T-helper 1 cell treated with Interleukin-12 subunit alpha and Interleukin-12 subunit beta and Interleukin-4 antibody, amounts not matched to agents 30 μg/mL and 1 μg/mL, for 36 hours (primary cell): ENCODE measurements around the gene TAF1.
"Not testable (repeated sequence)": the region's sequence is repeated elsewhere in the genome, so short reads cannot be mapped to it uniquely, and the experiment has no call there.

Source experiments
- H3K27ac Mint-ChIP-seq: one replicate; pipeline ENCODE4 v1.8.0; 2021; ENCODE audit warnings: mild to moderate bottlenecking, mixed read lengths
- H3K27me3 Mint-ChIP-seq: one replicate; pipeline ENCODE4 v1.8.0; 2021; ENCODE audit warnings: low read depth, mixed read lengths
- H3K36me3 Mint-ChIP-seq: one replicate; pipeline ENCODE4 v1.8.0; 2021; ENCODE audit warnings: low read depth, mixed read lengths
- H3K4me1 Mint-ChIP-seq: one replicate; pipeline ENCODE4 v1.8.0; 2021; ENCODE audit warnings: low read depth, mixed read lengths
- H3K4me3 Mint-ChIP-seq: one replicate; pipeline ENCODE4 v1.8.0; 2021; ENCODE audit warnings: mild to moderate bottlenecking, moderate library complexity, mixed read lengths
- H3K9me3 Mint-ChIP-seq: one replicate; pipeline ENCODE4 v1.8.0; 2021; ENCODE audit warnings: mixed read lengths

TAF1 gene

DNA sequence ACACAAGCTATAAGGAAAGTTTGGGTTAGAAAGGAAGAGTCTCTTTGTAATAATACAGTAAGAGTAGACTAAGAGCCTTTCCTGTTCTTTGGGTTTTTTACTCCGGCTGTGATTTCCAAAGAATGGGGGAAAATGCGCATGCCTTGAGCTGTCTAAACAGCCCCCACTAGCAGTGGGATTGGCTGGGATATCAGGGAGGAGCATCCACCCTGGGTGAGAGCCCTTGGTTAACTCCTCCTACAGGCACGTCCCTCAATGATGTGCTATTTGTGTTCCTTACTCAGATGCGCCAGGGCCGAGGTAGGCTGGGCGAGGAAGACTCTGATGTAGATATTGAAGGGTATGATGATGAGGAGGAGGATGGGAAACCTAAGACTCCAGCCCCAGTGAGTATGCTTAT lies 92.7 kb downstream of the TAF1 start:
- Mint-ChIP-seq H3K9me3 (no peaks in the 10 kb centered on the region), H3K27me3 (no peaks in the 10 kb centered on the region), H3K4me1 (no peaks in the 10 kb centered on the region), H3K36me3 (peaks cover 50% of the 10 kb centered on the region), H3K4me3 (no peak overlapping the region), H3K27ac (no peak overlapping the region)

DNA sequence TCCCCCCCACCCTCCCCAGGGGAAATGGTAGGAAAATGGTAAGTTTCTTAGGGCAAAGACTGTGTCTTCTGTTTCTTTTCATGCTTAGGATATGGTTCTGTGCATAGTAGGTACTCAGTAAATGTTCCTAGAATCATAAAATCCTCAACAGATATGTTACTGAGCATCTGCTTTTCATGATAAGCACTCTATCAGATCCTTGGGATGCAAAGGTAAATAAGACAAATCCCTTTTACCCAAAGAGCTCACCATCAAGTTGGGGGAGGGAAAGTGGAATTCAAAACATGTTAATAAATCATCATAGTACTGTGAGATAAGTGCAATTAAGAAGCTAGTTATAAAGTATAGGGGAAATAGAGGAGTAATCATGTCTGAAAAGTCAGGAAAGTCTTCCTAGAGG lies 98.8 kb downstream of the TAF1 start:
- no peaks in the 10 kb centered on the region for H3K27me3 Mint-ChIP-seq
- peaks cover 37% of the 10 kb centered on the region for H3K36me3 Mint-ChIP-seq
- no peak overlapping the region for H3K4me3 Mint-ChIP-seq
- H3K27ac Mint-ChIP-seq = no peak overlapping the region
- H3K9me3 Mint-ChIP-seq = no peaks in the 10 kb centered on the region
- H3K4me1 Mint-ChIP-seq = no peaks in the 10 kb centered on the region

DNA sequence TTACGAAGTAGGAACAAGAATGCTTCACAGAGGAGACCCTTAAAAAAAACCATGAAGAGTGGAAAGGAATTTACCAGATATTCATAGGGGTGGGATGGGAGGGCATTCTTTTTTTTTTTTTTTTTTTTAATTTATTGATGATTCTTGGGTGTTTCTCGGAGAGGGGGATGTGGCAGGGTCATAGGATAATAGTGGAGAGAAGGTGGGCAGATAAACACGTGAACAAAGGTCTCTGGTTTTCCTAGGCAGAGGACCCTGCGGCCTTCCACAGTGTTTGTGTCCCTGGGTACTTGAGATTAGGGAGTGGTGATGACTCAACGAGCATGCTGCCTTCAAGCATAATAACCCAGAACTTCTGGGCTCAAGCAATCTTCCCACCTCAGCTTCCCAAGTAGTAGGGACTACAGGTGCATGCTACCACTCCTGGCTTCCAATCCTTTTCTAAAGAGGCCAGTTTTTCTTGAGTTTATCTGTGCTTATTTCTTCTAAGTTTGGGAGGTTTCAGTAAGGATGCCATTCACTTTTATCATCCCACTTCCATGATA lies 100.9 kb downstream of the TAF1 start:
- no peak overlapping the region for H3K27ac Mint-ChIP-seq
- peaks cover 2% of the 10 kb centered on the region for H3K4me1 Mint-ChIP-seq
- peaks cover 22% of the 10 kb centered on the region for H3K36me3 Mint-ChIP-seq
- no peak overlapping the region for H3K4me3 Mint-ChIP-seq
- no peaks in the 10 kb centered on the region for H3K27me3 Mint-ChIP-seq
- no peaks in the 10 kb centered on the region for H3K9me3 Mint-ChIP-seq

DNA sequence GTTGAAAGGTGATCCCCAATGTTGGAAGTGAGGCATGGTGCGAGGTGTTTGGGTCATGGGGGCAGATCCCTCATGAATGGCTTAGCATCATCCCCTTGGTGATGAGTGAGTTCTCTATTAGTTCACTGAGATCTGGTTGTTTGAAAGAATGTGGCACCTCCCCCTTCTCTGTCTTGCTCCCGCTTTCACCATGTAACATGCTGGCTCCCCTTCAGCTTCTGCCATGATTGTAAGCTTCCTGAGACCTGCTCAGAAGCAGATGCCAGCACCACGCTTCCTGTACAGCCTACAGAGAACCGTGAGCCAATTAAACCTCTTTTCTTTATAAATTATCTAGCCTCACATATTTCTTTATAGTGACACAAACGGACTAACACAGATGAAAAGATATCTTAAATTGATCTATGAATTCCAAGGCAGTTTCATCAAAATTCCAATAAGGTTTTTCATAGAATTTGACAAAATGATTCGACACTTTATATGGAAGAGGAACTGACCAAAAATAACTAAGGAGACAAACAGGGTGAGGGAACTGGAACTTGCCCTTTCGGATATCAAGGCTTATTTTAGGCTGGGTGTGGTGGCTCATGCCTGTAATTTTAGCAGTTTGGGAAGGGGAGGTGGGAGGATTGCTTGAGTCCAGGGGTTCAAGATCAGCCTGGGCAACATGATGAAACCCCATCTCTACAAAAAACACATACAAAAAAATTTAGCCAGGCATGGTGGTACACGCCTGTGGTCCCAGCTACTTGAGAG lies 109.8 kb downstream of the TAF1 start:
- H3K4me1 Mint-ChIP-seq = peaks cover 8% of the 10 kb centered on the region
- H3K36me3 Mint-ChIP-seq = peaks cover 5% of the 10 kb centered on the region
- H3K9me3 Mint-ChIP-seq = no peaks in the 10 kb centered on the region
- H3K4me3 Mint-ChIP-seq = no peak overlapping the region
- no peak overlapping the region for H3K27ac Mint-ChIP-seq
- H3K27me3 Mint-ChIP-seq = no peaks in the 10 kb centered on the region

DNA sequence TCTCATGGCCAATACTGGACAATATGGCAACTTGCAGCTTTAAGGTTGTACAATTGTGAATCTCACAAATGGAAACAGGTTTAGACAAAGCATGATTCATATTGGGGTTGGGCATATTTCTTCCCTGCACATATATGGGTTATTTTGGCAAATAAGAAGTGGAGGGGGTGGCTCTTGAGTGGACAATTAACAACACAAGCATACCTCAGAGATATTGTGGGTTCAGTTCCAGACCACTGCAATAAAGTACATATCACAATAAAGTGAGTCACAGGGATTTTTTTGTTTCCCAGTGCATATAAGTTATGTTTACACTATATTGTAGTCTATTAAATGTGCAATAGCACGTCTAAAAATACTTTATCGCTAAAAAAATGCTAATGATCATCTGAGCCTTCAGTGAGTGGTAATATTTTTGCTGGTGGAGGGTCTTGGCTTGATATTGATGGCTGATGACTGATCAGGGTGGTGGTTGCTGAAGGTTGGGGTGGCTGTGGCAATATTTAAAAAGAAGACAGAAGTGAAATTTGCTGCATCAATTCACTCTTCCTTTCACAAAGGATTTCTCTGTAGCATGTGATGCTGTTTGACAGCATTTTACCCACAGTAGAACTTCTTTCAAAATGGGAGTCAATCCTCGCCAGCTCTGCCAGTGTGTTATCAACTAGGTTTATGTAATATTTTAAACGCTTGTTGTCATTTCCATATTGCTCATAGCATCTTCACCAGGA lies 116.2 kb downstream of the TAF1 start:
- Mint-ChIP-seq H3K27me3 (no peaks in the 10 kb centered on the region), H3K36me3 (peaks cover 5% of the 10 kb centered on the region), H3K27ac (no peak overlapping the region), H3K9me3 (no peaks in the 10 kb centered on the region), H3K4me1 (no peaks in the 10 kb centered on the region), H3K4me3 (no peak overlapping the region)

DNA sequence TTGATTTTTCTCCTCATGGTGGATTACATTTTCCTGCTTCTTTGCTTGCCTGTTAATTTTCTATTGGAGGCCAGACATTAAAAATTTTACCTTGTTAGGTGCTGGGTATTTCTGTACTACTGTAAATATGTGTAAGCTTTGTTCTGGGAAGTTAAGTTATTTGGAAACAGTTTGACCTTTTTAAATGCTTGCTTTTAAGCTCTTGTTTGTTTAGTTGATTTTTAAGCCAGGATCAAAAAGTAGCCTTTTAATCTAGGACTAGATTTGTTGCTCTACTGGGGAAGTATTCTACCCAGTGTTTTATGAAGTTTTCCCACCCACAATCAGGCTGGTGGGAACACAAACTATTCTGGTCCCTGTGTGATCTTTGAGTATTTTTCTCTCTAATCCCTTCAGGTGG lies 121.7 kb downstream of the TAF1 start:
- peaks cover 3% of the 10 kb centered on the region for H3K4me1 Mint-ChIP-seq
- H3K27ac Mint-ChIP-seq = no peak overlapping the region
- H3K36me3 Mint-ChIP-seq = peaks cover 8% of the 10 kb centered on the region
- no peak overlapping the region for H3K4me3 Mint-ChIP-seq
- H3K27me3 Mint-ChIP-seq = no peaks in the 10 kb centered on the region
- no peaks in the 10 kb centered on the region for H3K9me3 Mint-ChIP-seq

DNA sequence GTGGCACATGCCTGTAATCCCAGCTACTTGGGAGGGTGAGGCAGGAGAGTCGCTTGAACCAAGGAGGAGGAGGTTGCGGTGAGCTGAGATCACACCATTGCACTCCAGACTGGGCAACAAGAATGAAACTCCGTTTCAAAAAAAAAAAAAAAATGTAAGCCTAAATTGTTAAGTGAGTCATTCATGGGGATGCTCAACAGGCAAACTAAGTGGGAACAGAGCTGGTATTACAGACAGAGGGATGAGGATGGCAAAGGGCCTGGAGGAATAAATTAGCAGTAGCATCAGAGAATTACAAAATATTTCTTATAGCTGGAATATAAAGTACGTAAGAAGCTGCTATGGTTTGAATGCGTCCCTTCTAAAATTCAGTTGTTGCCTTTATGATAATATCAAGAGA lies 123.4 kb downstream of the TAF1 start:
- no peak overlapping the region for H3K27ac Mint-ChIP-seq
- no peak overlapping the region for H3K4me3 Mint-ChIP-seq
- peaks cover 7% of the 10 kb centered on the region for H3K4me1 Mint-ChIP-seq
- no peaks in the 10 kb centered on the region for H3K27me3 Mint-ChIP-seq
- no peaks in the 10 kb centered on the region for H3K9me3 Mint-ChIP-seq
- peaks cover 8% of the 10 kb centered on the region for H3K36me3 Mint-ChIP-seq

DNA sequence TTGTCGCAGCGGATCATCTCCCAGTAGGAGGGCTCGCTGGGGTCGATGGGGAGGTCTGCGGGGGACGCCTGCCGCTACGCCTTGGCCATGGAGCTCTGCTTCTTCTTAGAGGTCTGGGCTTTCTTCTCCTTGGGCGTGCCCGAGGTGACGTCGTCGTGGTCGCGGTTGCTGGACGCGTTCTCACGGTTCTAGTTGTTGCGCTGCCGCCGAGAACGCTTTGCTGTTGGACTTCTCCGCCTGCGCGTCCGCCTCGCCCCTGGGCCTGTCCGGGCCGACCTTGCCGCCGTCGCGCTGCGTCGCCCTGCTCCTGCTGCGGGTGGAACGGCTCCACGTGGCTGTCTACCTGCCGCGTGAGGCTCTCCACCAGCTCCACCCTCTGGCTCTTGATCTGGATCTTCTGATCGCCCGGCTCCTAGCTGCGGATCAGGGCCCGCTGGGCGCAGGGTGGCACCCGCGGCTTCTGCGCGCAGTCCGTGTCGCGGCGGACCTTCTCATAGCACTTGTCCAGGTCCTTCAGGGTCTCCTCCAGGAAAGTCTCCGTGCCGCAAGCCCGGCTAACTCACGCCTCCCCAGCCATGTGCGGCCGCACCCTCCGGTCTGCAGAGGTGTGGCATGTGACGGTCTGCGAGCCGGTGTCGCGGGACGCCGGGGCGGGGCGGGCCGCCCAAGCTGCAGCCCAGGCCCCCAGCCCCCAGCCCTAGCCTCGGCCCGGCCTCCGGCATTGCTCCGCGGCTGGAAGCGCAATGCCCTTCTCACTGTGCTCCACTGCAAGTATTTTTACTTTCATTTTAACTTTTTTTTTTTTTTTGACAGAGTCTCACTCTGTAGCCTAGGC lies 126.3 kb downstream of the TAF1 start:
- H3K9me3 Mint-ChIP-seq = no peaks in the 10 kb centered on the region
- peak overlapping the region; percentile 80 for H3K4me3 Mint-ChIP-seq
- peaks cover 13% of the 10 kb centered on the region for H3K4me1 Mint-ChIP-seq
- peak overlapping the region; percentile 71 for H3K27ac Mint-ChIP-seq
- peaks cover 4% of the 10 kb centered on the region for H3K36me3 Mint-ChIP-seq
- no peaks in the 10 kb centered on the region for H3K27me3 Mint-ChIP-seq

DNA sequence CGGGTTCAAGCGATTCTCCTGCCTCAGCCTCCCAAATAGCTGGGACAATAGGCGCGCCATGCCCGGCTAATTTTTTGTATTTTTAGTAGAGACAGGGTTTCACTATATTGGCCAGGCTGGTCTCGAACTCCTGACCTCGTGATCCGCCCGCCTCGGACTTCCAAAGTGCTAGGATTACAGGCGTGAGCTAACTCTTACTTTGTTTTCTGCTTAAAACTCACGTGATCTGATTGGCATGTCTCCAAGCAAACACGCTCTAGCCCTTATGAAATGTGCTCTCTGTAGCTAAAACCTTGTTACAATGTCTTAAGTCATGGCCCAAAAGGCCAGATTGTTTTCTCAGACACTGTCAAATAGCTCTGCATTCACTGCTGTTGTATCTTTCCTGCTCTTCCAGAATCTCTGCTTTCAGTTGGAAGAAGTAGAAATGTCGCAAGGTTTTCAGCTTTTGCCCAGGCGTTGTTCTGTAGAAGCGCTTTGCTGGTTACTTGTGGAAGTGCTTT lies 127.0 kb downstream of the TAF1 start:
- Mint-ChIP-seq H3K4me1 (peaks cover 13% of the 10 kb centered on the region), H3K27ac (no peak overlapping the region), H3K36me3 (peaks cover 2% of the 10 kb centered on the region), H3K27me3 (no peaks in the 10 kb centered on the region), H3K9me3 (no peaks in the 10 kb centered on the region), H3K4me3 (peak overlapping the region; percentile 67)

DNA sequence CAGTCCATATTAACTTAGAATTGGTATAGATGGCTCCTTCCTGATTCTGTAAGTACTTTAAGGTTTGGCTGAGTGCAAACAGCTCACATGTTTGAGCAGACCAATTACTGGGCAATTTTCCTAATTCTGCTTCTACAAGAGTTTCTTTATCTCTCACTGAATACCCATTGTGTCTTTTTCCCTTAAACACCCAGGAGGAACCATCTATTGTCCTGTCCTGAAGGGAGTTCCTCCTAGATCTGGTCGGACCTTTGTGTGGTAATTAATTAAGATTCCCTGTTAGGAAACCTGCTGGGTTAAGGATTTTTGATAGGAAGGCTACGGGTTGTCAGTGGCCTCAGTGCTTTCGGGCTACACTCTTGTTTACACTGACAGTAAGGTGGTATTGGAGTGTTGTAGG lies 129.8 kb downstream of the TAF1 start:
- not testable (repeated sequence) for H3K36me3 Mint-ChIP-seq, H3K27me3 Mint-ChIP-seq, H3K27ac Mint-ChIP-seq, H3K4me3 Mint-ChIP-seq, H3K9me3 Mint-ChIP-seq
- peaks cover 13% of the 10 kb centered on the region for H3K4me1 Mint-ChIP-seq

DNA sequence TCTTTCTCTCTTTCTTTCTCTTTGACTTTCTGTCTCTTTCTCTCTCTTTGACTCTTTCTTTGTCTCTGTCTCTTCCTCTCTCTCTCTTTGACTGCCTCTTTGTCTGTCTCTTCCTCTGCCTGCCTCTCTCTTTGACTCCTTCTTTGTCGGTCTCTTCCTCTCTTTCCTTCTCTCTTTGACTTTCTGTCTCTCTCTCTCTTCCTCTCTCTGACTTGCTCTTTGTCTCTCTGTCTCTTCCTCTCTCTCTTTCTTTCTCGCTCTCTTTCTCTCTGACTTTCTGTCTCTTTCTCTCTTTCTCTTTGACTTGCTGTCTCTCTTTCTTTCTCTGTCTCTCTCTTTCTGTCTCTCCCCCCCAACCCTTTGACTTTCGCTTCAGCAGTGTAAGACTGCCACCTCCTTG lies 130.3 kb downstream of the TAF1 start:
- H3K27ac Mint-ChIP-seq = no peak overlapping the region
- H3K4me3 Mint-ChIP-seq = no peak overlapping the region
- no peaks in the 10 kb centered on the region for H3K9me3 Mint-ChIP-seq
- peaks cover 13% of the 10 kb centered on the region for H3K4me1 Mint-ChIP-seq
- no peaks in the 10 kb centered on the region for H3K36me3 Mint-ChIP-seq
- no peaks in the 10 kb centered on the region for H3K27me3 Mint-ChIP-seq

DNA sequence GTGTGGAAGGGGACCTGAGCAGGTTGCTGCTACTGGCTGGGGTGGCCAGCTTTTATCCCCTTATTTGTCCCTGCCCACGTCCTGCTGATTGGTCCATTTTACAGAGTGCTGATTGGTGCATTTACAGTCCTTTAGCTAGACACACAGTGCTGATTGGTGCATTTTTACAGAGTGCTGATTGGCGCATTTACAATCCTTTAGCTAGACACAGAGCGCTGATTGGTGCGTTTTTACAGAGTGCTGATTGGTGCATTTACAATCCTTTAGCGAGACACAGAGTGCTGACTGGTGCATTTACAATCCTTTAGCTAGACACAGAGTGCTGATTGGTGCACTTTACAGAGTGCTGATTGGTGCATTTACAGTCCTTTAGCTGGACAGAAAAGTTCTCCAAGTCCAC lies 135.9 kb downstream of the TAF1 start:
- H3K27me3 Mint-ChIP-seq, H3K4me3 Mint-ChIP-seq, H3K27ac Mint-ChIP-seq, H3K4me1 Mint-ChIP-seq, H3K36me3 Mint-ChIP-seq, H3K9me3 Mint-ChIP-seq: not testable (repeated sequence)

DNA sequence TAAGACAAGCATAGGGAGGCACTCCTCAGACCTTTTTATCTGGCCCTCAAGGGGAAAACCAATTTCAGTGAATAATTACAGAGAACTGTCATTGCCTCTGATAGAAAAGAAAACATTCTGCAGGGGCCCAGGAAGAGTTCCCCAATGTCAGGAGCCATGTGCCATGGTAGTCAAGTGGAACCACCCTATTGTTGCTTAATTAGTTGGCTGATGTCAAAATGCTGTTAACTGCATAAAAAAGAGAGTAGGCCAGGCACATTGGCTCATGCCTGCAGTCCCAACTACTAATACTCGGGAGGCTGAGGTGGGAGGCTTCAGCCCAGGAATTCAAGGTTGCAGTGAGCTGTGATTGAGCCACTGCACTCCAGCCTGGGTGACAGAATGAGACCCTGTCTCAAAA lies 138.2 kb downstream of the TAF1 start:
- Mint-ChIP-seq H3K27me3 (no peaks in the 10 kb centered on the region), H3K36me3 (no peaks in the 10 kb centered on the region), H3K9me3 (no peaks in the 10 kb centered on the region)

DNA sequence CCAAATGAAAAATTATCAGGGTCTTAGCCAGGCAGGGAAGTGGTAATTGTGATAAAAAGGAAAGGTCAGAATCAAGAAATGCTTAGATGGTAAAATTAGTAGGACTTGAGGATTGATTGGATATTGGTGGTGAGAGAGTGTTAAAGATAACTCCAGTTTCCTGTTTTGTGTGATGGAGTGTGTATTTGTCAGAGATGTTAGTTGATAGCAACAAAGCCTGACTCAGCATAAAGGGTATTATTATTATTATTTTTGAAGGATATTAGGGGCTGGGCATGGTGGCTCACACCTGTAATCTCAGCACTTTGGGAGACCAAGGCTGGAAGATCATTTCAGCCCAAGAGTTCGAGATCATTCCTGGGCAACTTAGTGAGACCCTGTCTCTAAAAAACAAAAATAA lies 143.1 kb downstream of the TAF1 start:
- Mint-ChIP-seq H3K27me3 (no peaks in the 10 kb centered on the region), H3K4me3 (no peak overlapping the region), H3K36me3 (peaks cover 5% of the 10 kb centered on the region), H3K4me1 (peaks cover 2% of the 10 kb centered on the region), H3K9me3 (no peaks in the 10 kb centered on the region), H3K27ac (no peak overlapping the region)

More for the DNA sequence above, 138.2 kb downstream of the TAF1 start:
- Mint-ChIP-seq H3K4me3 (no peak overlapping the region), H3K27ac (no peak overlapping the region), H3K4me1 (no peaks in the 10 kb centered on the region)
